Lower leg skin (tissue), 4 donors: ENCODE data around the gene SNX3. TPM values are rescaled to one million over a fixed set of nuclear protein-coding genes. Genes with fewer than 3 reads are reported as not detected.
"Not testable (repeated sequence)": the region's sequence is repeated elsewhere in the genome, so short reads cannot be mapped to it uniquely, and the experiment has no call there.

ENCODE experiments used
- DNase-seq, 2 donors: peaks; one replicate each; pipeline ENCODE4 v3.0.0-alpha.2; 2019; ENCODE audit warnings: low spot score in 2 of 2
- H3K4me3 ChIP-seq: fragments of 200-600 bp; sonication (generic); 2 replicates; pipeline ENCODE4 v1.5.1; 2017; ENCODE audit warnings: mild to moderate bottlenecking, low read depth; ENCODE audit not compliant: poor library complexity, severe bottlenecking
- CTCF ChIP-seq, 3 donors: fragments of 450-650 bp; IDR thresholded peaks; one replicate each; pipeline ENCODE4 v1.5.1; 2016; ENCODE audit warnings: antibody characterized with exemption in 3 of 3, mild to moderate bottlenecking in 3 of 3, moderate library complexity in 2 of 3
- POLR2A ChIP-seq, 2 donors: fragments of 450-650 bp; IDR thresholded peaks; one replicate each; pipeline ENCODE4 v1.6.1; 2016 to 2017; ENCODE audit warnings: antibody characterized with exemption in 2 of 2, mild to moderate bottlenecking in 1 of 2, moderate library complexity in 1 of 2
- WGBS, 2 donors: methylation state at CpG; one replicate each; pipeline ENCODE4 v1.1.5; 2018; 5-methylcytosine and 5-hydroxymethylcytosine counted together
- intact Hi-C: fragments of 100-400 bp; cut with DNase I; formaldehyde crosslinking; loops from one replicate; pipeline ENCODE4 v1.15.0; 2023; ENCODE audit warnings: low total_unique reads
- total RNA-seq, 4 donors: library from RNA; depleted of rRNA; stranded (reverse); fragments of >200 nt; gene quantifications; one replicate each; pipeline ENCODE4 v1.1.0, GENCODE V29; 2016

The SNX3 gene
- total RNA-seq: 100 to 1,000 TPM in 2 of 4 donors, 10 to 100 TPM in 2; 94.6 to 127 (median 100) TPM

- TF ChIP-seq POLR2A (IDR thresholded peaks at IDR 0.05): peak in 1 of 2 donors; percentile 10
- no peak for TF ChIP-seq CTCF (IDR thresholded peaks at IDR 0.05)
- intact Hi-C loops: no loop called here
- 0% methylated on average over 27 to 72 of the region's 83 CpGs for WGBS, 2 donors
- DNase-seq: peak; percentile 95 to 99
- peak within 1 kb of the TSS; percentile 95 for H3K4me3 ChIP-seq
These were observed at the start of gene SNX3 for GRCh38 chr6:108260809-108261569. SNX3 (minus strand) TSS chr6:108261040; CDS start chr6:108260921, 119 bp downstream.

GRCh38 chr6:108309844-108310243 is 49.0 kb upstream of the SNX3 start:
- WGBS, 2 donors: 92 to 97% methylated on average over 5 of the region's 5 CpGs
- no peak for TF ChIP-seq POLR2A (IDR thresholded peaks at IDR 0.05)
- intact Hi-C loops: no loop called here
- DNase-seq: no peak
- H3K4me3 ChIP-seq: no peak overlapping the region

- H3K4me3 ChIP-seq, DNase-seq, intact Hi-C loops: not testable (repeated sequence)
- WGBS, 2 donors: 69 to 76% methylated on average over 4 of the region's 4 CpGs
These were observed 47.8 kb upstream of the SNX3 start for GRCh38 chr6:108308641-108309040.

- intact Hi-C loops: no loop called here
- WGBS, 2 donors: 84 to 87% methylated on average over 2 of the region's 2 CpGs
- no peak overlapping the region for H3K4me3 ChIP-seq
- DNase-seq: no peak
- TF ChIP-seq CTCF (IDR thresholded peaks at IDR 0.05) (no peak), POLR2A (IDR thresholded peaks at IDR 0.05) (no peak)
These were observed 43.8 kb upstream of the SNX3 start for GRCh38 chr6:108304646-108305045.

GRCh38 chr6:108302386-108302785 is 41.5 kb upstream of the SNX3 start:
- intact Hi-C loops: no loop called here
- TF ChIP-seq CTCF (IDR thresholded peaks at IDR 0.05): no peak
- no peak for TF ChIP-seq POLR2A (IDR thresholded peaks at IDR 0.05)
- DNase-seq: no peak
- WGBS, 2 donors: 96 to 98% methylated on average over 5 of the region's 5 CpGs
- H3K4me3 ChIP-seq: no peak overlapping the region

- TF ChIP-seq POLR2A (IDR thresholded peaks at IDR 0.05) (no peak), CTCF (IDR thresholded peaks at IDR 0.05) (no peak)
- DNase-seq: no peak
- no peak overlapping the region for H3K4me3 ChIP-seq
- WGBS, 2 donors: 63 to 65% methylated on average over 7 of the region's 7 CpGs
- intact Hi-C loops: no loop called here
These were observed 34.8 kb upstream of the SNX3 start for GRCh38 chr6:108295676-108296075.
